Measurements from ENCODE around the gene LRRC26. TPM values are rescaled to one million over a fixed set of nuclear protein-coding genes. Genes with fewer than 3 reads are reported as not detected.

The LRRC26 gene
- total RNA-seq, 1 experiment from 2014 or later = not detected

- peak; percentile 53 for DNase-seq (ENCODE audit: low spot score)
- Histone ChIP-seq H3K27ac (ENCODE audit: low read depth, low read length, poor library complexity, severe bottlenecking) (no peak overlapping the region), H3K4me1 (ENCODE audit: insufficient read depth, low read length, poor library complexity, severe bottlenecking) (peaks cover 3% of the 10 kb centered on the region), H3K9me3 (ENCODE audit: low read depth, low read length, poor library complexity, severe bottlenecking) (no peaks in the 10 kb centered on the region), H3K36me3 (ENCODE audit: insufficient read depth, low read length, poor library complexity, severe bottlenecking) (no peaks in the 10 kb centered on the region), H3K4me3 (ENCODE audit: low read depth, low read length, poor library complexity, severe bottlenecking) (no peak overlapping the region), H3K27me3 (replicated peaks; ENCODE audit: insufficient read depth, low read depth, low read length, poor library complexity) (no peaks in the 10 kb centered on the region)
- CTCF ChIA-PET = interaction anchor here (0.6 to 1.6 kb wide), 3 partner anchors 47 to 60 kb away, joined by 3 to 6 read pairs (median 4); partner anchors contain the start of gene CYSRT1
- TF ChIP-seq EZH2 (IDR thresholded peaks at IDR 0.05; ENCODE audit: borderline replicate concordance, low read depth, low read length, poor library complexity, severe bottlenecking) = no peak
- TF ChIP-seq, protein P1, sequence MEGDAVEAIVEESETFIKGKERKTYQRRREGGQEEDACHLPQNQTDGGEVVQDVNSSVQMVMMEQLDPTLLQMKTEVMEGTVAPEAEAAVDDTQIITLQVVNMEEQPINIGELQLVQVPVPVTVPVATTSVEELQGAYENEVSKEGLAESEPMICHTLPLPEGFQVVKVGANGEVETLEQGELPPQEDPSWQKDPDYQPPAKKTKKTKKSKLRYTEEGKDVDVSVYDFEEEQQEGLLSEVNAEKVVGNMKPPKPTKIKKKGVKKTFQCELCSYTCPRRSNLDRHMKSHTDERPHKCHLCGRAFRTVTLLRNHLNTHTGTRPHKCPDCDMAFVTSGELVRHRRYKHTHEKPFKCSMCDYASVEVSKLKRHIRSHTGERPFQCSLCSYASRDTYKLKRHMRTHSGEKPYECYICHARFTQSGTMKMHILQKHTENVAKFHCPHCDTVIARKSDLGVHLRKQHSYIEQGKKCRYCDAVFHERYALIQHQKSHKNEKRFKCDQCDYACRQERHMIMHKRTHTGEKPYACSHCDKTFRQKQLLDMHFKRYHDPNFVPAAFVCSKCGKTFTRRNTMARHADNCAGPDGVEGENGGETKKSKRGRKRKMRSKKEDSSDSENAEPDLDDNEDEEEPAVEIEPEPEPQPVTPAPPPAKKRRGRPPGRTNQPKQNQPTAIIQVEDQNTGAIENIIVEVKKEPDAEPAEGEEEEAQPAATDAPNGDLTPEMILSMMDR (conservative IDR thresholded peaks at IDR 0.05; ENCODE audit: low read depth, low read length) = peak; percentile 70
- POLR2A ChIA-PET (ENCODE audit: low non-redundant PET) = no interaction called here
- intact Hi-C loops (cut with micrococcal nuclease; ENCODE audit: unreplicated experiment) = no loop called here
- no TSS peak for BruUV-seq (replicated peaks)
Observed at GRCh38 chr9:137176302-137177182, 6.7 kb upstream of the LRRC26 start.

DNA sequence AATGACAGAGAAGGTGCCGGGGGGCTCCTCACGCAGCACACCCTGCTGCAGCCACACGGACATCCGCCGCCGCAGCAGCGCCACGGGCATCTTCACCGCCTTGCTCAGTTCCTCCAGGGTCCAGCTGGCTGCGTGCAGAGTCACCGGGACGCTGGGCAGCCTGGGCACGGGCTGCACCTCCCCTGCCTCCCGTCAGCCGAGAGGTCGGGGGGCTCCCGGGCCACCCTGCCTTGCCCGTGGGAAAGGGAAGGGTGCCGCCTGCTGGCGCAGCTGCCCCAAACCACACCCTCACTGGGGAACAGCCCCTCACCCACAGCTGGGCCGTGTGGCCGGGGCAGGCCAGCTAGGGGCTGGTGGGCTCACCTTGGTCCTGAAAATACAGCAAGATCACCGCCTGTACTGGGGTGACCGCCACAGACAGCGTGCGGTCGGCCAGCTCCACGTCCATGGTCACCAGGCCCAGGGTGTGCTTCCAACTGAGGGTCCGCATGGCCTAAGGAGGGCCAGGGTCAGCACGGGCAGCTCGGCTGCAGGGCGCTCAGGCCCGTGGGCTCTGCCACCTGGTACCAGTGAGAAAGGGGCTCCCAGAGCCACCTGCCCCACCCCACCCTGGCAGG is 5.6 kb upstream of the LRRC26 start:
- Histone ChIP-seq H3K36me3 (ENCODE audit: insufficient read depth, low read length, poor library complexity, severe bottlenecking) (no peaks in the 10 kb centered on the region), H3K4me1 (ENCODE audit: insufficient read depth, low read length, poor library complexity, severe bottlenecking) (peaks cover 3% of the 10 kb centered on the region), H3K27me3 (replicated peaks; ENCODE audit: insufficient read depth, low read depth, low read length, poor library complexity) (peaks cover 10% of the 10 kb centered on the region), H3K9me3 (ENCODE audit: low read depth, low read length, poor library complexity, severe bottlenecking) (no peaks in the 10 kb centered on the region), H3K4me3 (ENCODE audit: low read depth, low read length, poor library complexity, severe bottlenecking) (no peak overlapping the region), H3K27ac (ENCODE audit: low read depth, low read length, poor library complexity, severe bottlenecking) (no peak overlapping the region)
- TF ChIP-seq EZH2 (IDR thresholded peaks at IDR 0.05; ENCODE audit: borderline replicate concordance, low read depth, low read length, poor library complexity, severe bottlenecking) = no peak
- TF ChIP-seq, protein P1 (conservative IDR thresholded peaks at IDR 0.05; ENCODE audit: low read depth, low read length) = peak; percentile 56
- ChIA-PET CTCF (interaction anchor here (1.3 to 1.6 kb wide), 2 partner anchors 46 to 57 kb away, joined by 6 to 8 read pairs; no protein-coding TSS in a partner anchor), POLR2A (ENCODE audit: low non-redundant PET) (no interaction called here)
- BruUV-seq (replicated peaks) = no TSS peak
- intact Hi-C loops (cut with micrococcal nuclease; ENCODE audit: unreplicated experiment) = no loop called here
- DNase-seq (ENCODE audit: low spot score) = no peak

GRCh38 chr9:137174722-137175293 is 5.0 kb upstream of the LRRC26 start:
- Histone ChIP-seq H3K27me3 (replicated peaks; ENCODE audit: insufficient read depth, low read depth, low read length, poor library complexity) (peaks cover 17% of the 10 kb centered on the region), H3K4me1 (ENCODE audit: insufficient read depth, low read length, poor library complexity, severe bottlenecking) (peaks cover 3% of the 10 kb centered on the region), H3K4me3 (ENCODE audit: low read depth, low read length, poor library complexity, severe bottlenecking) (no peak overlapping the region), H3K27ac (ENCODE audit: low read depth, low read length, poor library complexity, severe bottlenecking) (no peak overlapping the region), H3K9me3 (ENCODE audit: low read depth, low read length, poor library complexity, severe bottlenecking) (no peaks in the 10 kb centered on the region), H3K36me3 (ENCODE audit: insufficient read depth, low read length, poor library complexity, severe bottlenecking) (no peaks in the 10 kb centered on the region)
- intact Hi-C loops (cut with micrococcal nuclease; ENCODE audit: unreplicated experiment) = no loop called here
- peak; percentile 45 for DNase-seq (ENCODE audit: low spot score)
- CTCF ChIA-PET = interaction anchor here (0.6 to 1.3 kb wide), 2 partner anchors 56 to 62 kb away, joined by 3 to 8 read pairs; no protein-coding TSS in a partner anchor
- no peak for TF ChIP-seq EZH2 (IDR thresholded peaks at IDR 0.05; ENCODE audit: borderline replicate concordance, low read depth, low read length, poor library complexity, severe bottlenecking)
- TF ChIP-seq, protein P1 (conservative IDR thresholded peaks at IDR 0.05; ENCODE audit: low read depth, low read length) = no peak
- BruUV-seq (replicated peaks) = no TSS peak
- POLR2A ChIA-PET (ENCODE audit: low non-redundant PET) = interaction anchor here (0.6 kb wide), 1 partner anchor 477 kb away, joined by 3 read pairs; no protein-coding TSS in a partner anchor

Measured in A673 (cell line).